ENCODE data around the gene TES. TPM values are rescaled to one million over a fixed set of nuclear protein-coding genes. Genes with fewer than 3 reads are reported as not detected.

Gene TES
- 32.9 and 41.9 TPM in 2 replicates for total RNA-seq

DNA sequence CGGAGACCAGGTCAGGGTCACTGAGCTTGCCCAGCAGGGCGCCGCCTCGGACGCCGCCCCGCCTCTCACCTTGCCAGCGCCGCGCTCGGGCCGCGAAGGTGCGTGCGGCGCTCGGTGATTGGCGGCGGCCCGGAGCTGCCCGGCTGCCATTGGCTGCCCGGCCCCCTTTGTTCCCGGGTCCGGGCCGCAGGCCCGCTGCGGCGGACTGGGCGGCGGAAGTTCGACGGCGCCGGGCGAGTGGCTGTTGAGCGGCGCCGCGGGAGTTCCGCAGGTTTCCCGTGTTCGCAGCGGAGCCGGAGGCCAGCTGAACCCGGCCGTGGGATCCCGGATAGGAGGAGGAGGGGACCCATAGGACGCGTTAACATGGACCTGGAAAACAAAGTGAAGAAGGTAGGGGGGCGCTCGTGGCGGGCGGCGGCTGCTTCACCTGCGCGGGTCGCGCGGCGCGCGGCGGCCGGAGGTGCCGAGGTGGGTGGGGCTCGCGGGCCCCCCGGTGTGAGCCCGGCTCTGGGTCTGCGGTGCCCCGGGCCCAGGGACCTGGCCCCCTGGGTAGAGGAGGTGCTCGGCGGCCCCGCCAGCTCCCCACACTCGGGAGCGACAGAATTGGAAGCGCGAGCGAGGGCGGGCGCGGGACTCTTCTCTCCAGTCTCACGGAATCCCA is at the start of gene TES:
Gene TES (plus strand): TSS at position 195 of the 661 bp plus-strand sequence. CDS start 169 bp downstream, at position 364.

Other genes with a start within 250 kb of the TES start
- not detected in 2 replicates for gene TFEC, start 179.8 kb upstream of the TES start, total RNA-seq